ENCODE results near the gene MBNL1.
"Not testable (repeated sequence)": the region's sequence is repeated elsewhere in the genome, so short reads cannot be mapped to it uniquely, and the experiment has no call there.

MBNL1 gene

DNA sequence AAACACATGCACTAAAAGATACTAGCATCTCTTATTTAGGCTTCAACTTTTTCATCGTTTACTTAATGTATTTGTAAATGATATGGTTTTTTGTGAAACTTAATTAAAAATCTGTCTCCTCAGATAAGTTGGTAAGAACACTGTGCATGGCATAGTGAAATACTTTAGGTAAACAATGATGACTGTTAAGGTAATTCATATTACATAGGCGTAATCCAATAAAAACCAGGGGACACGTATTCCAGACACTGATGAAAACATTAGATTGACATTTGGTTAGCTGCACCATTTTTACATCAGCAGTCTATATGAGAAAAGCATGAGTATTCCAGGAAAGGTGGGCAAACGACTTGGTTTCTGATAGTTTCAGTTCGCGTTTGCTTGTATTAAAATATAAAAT is 170.0 kb downstream of the MBNL1 start:
- Histone ChIP-seq H3K4me2 (ENCODE audit: low read depth, low read length) (no peak overlapping the region), H3K4me1 (ENCODE audit: low read length) (peaks cover 4% of the 10 kb centered on the region; the same call in 1 of the 2 replicates), H3F3A (ENCODE audit: insufficient read depth, low read length) (peaks cover 8% of the 10 kb centered on the region; the same call in 1 of the 2 replicates), H3K9me3 (replicated peaks; ENCODE audit: insufficient read depth, low read length) (no peaks in the 10 kb centered on the region), H4K20me1 (ENCODE audit: insufficient read depth, low read length) (peaks cover 42% of the 10 kb centered on the region), H3K79me2 (ENCODE audit: low read length) (peaks cover 100% of the 10 kb centered on the region), H2AFZ (ENCODE audit: low read length) (no peak overlapping the region), H3K9me2 (replicated peaks; ENCODE audit: insufficient read depth, low read length) (no peaks in the 10 kb centered on the region), H3K27me3 (replicated peaks; ENCODE audit: insufficient read depth, low read length) (no peaks in the 10 kb centered on the region), H3K4me3 (ENCODE audit: low read length) (no peak overlapping the region), H3K36me3 (replicated peaks; ENCODE audit: insufficient read depth, low read length) (0 out of 2 replicates have a peak, but pooled peaks cover 4% of the 10 kb centered on the region), H3K9ac (ENCODE audit: low read length) (no peak overlapping the region), H3K27ac (ENCODE audit: low read length) (no peak overlapping the region)
- no peak for DNase-seq
- TF ChIP-seq EZH2 (optimal IDR thresholded peaks at IDR 0.05; ENCODE audit: low read depth, low read length) (no peak), EZH2phosphoT487 (IDR thresholded peaks at IDR 0.05; ENCODE audit: low read length) (no peak)
- TF ChIP-seq, protein P1, sequence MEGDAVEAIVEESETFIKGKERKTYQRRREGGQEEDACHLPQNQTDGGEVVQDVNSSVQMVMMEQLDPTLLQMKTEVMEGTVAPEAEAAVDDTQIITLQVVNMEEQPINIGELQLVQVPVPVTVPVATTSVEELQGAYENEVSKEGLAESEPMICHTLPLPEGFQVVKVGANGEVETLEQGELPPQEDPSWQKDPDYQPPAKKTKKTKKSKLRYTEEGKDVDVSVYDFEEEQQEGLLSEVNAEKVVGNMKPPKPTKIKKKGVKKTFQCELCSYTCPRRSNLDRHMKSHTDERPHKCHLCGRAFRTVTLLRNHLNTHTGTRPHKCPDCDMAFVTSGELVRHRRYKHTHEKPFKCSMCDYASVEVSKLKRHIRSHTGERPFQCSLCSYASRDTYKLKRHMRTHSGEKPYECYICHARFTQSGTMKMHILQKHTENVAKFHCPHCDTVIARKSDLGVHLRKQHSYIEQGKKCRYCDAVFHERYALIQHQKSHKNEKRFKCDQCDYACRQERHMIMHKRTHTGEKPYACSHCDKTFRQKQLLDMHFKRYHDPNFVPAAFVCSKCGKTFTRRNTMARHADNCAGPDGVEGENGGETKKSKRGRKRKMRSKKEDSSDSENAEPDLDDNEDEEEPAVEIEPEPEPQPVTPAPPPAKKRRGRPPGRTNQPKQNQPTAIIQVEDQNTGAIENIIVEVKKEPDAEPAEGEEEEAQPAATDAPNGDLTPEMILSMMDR (IDR thresholded peaks at IDR 0.05; ENCODE audit: low read length) = no peak

DNA sequence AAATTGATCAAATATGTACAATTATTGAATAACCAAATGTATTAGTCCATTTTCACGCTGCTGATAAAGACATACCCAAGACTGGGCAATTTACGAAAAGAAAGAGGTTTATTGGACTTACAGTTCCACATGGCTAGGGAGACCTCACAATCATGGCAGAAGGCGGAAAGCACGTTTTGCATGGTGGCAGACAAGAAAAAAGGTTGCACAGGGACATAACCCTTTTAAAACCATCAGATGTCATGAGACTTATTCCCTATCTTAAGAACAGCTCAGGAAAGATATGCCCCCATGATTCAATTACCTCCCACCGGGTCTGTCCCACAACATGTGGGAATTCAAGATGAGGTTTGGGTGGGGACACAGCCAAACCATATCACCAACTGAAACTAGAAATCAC is 171.5 kb downstream of the MBNL1 start:
- Histone ChIP-seq H3K79me2 (ENCODE audit: low read length) (peaks cover 100% of the 10 kb centered on the region), H4K20me1 (ENCODE audit: insufficient read depth, low read length) (peaks cover 55% of the 10 kb centered on the region)
- not testable (repeated sequence) for H3K4me2 ChIP-seq (ENCODE audit: low read depth, low read length); H3K9ac ChIP-seq (ENCODE audit: low read length); H3K27me3 ChIP-seq (replicated peaks; ENCODE audit: insufficient read depth, low read length); H3K9me2 ChIP-seq (replicated peaks; ENCODE audit: insufficient read depth, low read length); H3K4me3 ChIP-seq (ENCODE audit: low read length); H3K27ac ChIP-seq (ENCODE audit: low read length); H3K36me3 ChIP-seq (replicated peaks; ENCODE audit: insufficient read depth, low read length); H3K4me1 ChIP-seq (ENCODE audit: low read length); DNase-seq; H3F3A ChIP-seq (ENCODE audit: insufficient read depth, low read length); H3K9me3 ChIP-seq (replicated peaks; ENCODE audit: insufficient read depth, low read length); H2AFZ ChIP-seq (ENCODE audit: low read length)

DNA sequence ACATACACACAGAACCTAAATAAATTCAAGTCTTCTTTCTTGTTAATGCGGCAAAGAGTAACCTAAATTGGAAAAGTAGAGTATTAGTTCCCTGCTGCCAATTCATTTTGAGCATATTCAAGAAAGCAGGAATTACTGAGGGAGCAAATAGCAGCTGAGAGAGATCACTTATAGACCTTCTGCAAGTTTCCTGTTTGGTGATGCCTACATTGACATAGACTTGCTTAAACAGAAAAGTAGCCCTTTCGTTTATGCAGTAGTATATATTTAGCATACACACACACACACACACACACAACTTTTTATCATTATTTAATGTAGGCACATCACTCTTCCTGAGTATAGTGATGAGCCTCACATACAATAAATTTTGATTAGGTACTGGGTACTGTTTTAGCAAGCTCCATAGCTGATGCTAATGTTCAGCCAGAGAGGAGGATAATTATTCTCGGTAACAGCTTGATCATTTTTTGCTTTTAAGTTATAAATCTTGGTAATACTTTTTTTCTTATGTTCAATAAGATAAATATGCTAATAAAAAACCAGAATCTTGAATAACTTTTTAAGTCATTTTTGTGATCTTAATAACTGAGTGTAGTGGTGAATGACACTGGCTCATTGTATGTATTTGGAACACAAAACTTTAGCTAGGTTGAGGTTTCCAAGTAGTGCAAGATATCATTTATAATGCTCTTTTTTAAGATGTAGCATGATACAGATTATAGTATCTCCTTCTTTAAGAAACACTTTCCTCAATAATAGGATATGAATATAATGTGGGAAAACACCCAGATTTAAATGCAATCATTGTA is 174.7 kb downstream of the MBNL1 start:
- TF ChIP-seq EZH2phosphoT487 (IDR thresholded peaks at IDR 0.05; ENCODE audit: low read length) = no peak
- TF ChIP-seq, protein P1 (IDR thresholded peaks at IDR 0.05; ENCODE audit: low read length) = no peak
- no peak overlapping the region for H3K9ac ChIP-seq (ENCODE audit: low read length)
- no peak overlapping the region for H3K4me3 ChIP-seq (ENCODE audit: low read length)
- peaks cover 12% of the 10 kb centered on the region for H3F3A ChIP-seq (ENCODE audit: insufficient read depth, low read length)
- H3K27me3 ChIP-seq (replicated peaks; ENCODE audit: insufficient read depth, low read length) = no peaks in the 10 kb centered on the region
- H3K4me2 ChIP-seq (ENCODE audit: low read depth, low read length) = no peak overlapping the region
- peaks cover 98% of the 10 kb centered on the region for H3K79me2 ChIP-seq (ENCODE audit: low read length)
- no peaks in the 10 kb centered on the region for H3K9me2 ChIP-seq (replicated peaks; ENCODE audit: insufficient read depth, low read length)
- H3K9me3 ChIP-seq (replicated peaks; ENCODE audit: insufficient read depth, low read length) = no peaks in the 10 kb centered on the region
- no peaks in the 10 kb centered on the region for H3K4me1 ChIP-seq (ENCODE audit: low read length)
- peaks cover 43% of the 10 kb centered on the region for H4K20me1 ChIP-seq (ENCODE audit: insufficient read depth, low read length)
- peaks cover 11% of the 10 kb centered on the region; the same call in 1 of the 2 replicates for H3K36me3 ChIP-seq (replicated peaks; ENCODE audit: insufficient read depth, low read length)
- no peak overlapping the region for H2AFZ ChIP-seq (ENCODE audit: low read length)
- no peak overlapping the region for H3K27ac ChIP-seq (ENCODE audit: low read length)
- peak; percentile 15 for DNase-seq

DNA sequence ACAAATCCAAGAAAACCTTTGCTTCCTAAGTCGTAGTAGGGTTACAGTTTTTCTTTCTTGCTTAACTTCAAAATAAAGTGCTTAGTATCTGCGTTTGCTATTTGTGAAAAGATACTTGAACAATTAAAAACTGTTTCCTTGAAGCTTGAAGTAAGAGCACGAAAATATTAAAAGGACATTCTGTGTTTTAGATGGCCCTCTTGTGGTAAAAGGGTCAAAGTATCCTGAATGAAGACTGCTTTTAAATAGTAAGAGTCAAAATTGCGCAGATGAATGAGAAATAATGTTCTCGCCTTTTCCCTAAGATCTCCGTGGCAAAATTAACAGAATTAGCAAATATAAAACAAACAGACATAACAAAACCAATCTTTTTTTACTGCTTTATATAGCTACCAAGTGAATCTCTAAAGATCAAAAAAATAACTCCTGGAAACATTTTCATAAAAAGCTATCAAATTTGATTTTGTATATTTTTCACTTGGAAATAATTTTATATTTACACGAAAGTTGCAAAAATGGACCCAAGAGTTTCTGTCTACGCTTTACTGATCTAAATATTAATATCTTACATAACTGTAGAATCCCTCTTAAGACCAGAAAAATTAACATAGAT is 175.4 kb downstream of the MBNL1 start:
- Histone ChIP-seq H3K27me3 (replicated peaks; ENCODE audit: insufficient read depth, low read length) (no peaks in the 10 kb centered on the region), H3K27ac (ENCODE audit: low read length) (no peak overlapping the region), H3K9me2 (replicated peaks; ENCODE audit: insufficient read depth, low read length) (no peaks in the 10 kb centered on the region), H3K4me2 (ENCODE audit: low read depth, low read length) (no peak overlapping the region), H3K4me3 (ENCODE audit: low read length) (no peak overlapping the region), H3K9ac (ENCODE audit: low read length) (no peak overlapping the region), H3K9me3 (replicated peaks; ENCODE audit: insufficient read depth, low read length) (no peaks in the 10 kb centered on the region), H3F3A (ENCODE audit: insufficient read depth, low read length) (peaks cover 12% of the 10 kb centered on the region), H4K20me1 (ENCODE audit: insufficient read depth, low read length) (peaks cover 42% of the 10 kb centered on the region), H3K4me1 (ENCODE audit: low read length) (no peaks in the 10 kb centered on the region), H3K79me2 (ENCODE audit: low read length) (peaks cover 97% of the 10 kb centered on the region), H2AFZ (ENCODE audit: low read length) (no peak overlapping the region), H3K36me3 (replicated peaks; ENCODE audit: insufficient read depth, low read length) (peaks cover 11% of the 10 kb centered on the region; the same call in 1 of the 2 replicates)
- DNase-seq = peak; percentile 46
- no peak for TF ChIP-seq EZH2phosphoT487 (IDR thresholded peaks at IDR 0.05; ENCODE audit: low read length)
- TF ChIP-seq EZH2 (optimal IDR thresholded peaks at IDR 0.05; ENCODE audit: low read depth, low read length) = no peak
- TF ChIP-seq, protein P1 (IDR thresholded peaks at IDR 0.05; ENCODE audit: low read length) = peak; percentile 49
